HL-60 (cell line): ENCODE data around the gene PTPRN2.

ENCODE experiments used
- CTCF ChIP-seq: IDR thresholded peaks from one replicate; pipeline ENCODE4 v1.5.1; 2011; ENCODE audit warnings: low read length, control low read depth, inconsistent platforms; ENCODE audit not compliant: insufficient read depth
- REST ChIP-seq: IDR thresholded peaks from 2 replicates; pipeline ENCODE4 v1.6.1; 2012; ENCODE audit warnings: low read depth; ENCODE audit not compliant: insufficient replicate concordance

GRCh38 chr7:157996359-157997079, 591.1 kb downstream of the PTPRN2 start:
- TF ChIP-seq CTCF, result no peak
- no peak for TF ChIP-seq REST
